Large intestine (tissue), 12 donors: ENCODE results near the gene MROH7. TPM values are rescaled to one million over a fixed set of nuclear protein-coding genes. Genes with fewer than 3 reads are reported as not detected.

Source experiments
- DNase-seq, 2 donors: peaks; one replicate each; pipeline versions ENCODE4 v3.0.0 to v3.0.0-alpha.2; 2013
- H3K27ac ChIP-seq: one replicate; pipeline ENCODE4 v1.5.1; 2013; ENCODE audit warnings: low read length
- H3K27me3 ChIP-seq: 2 replicates; pipeline ENCODE4 v1.6.1; 2013; ENCODE audit warnings: low read length; ENCODE audit not compliant: control insufficient read depth, insufficient read depth
- H3K36me3 ChIP-seq: 2 replicates; pipeline ENCODE4 v1.6.1; 2013; ENCODE audit warnings: low read length; ENCODE audit not compliant: control insufficient read depth, insufficient read depth
- H3K4me1 ChIP-seq: one replicate; pipeline ENCODE4 v1.6.1; 2013; ENCODE audit warnings: low read length; ENCODE audit not compliant: control insufficient read depth, insufficient read depth
- H3K4me3 ChIP-seq: one replicate; pipeline ENCODE4 v1.5.1; 2013; ENCODE audit warnings: low read length
- H3K9me3 ChIP-seq: one replicate; pipeline ENCODE4 v1.6.1; 2013; ENCODE audit warnings: mild to moderate bottlenecking, low read depth, low read length, moderate library complexity; ENCODE audit not compliant: control insufficient read depth
- WGBS: methylation state at CpG from one replicate; pipeline ENCODE4 v1.1.5; 2013; ENCODE audit warnings: low lambda C conversion rate; ENCODE audit not compliant: insufficient coverage; 5-methylcytosine and 5-hydroxymethylcytosine counted together
- long read RNA-seq, 11 donors: transcript quantifications; one replicate each; lab custom pipeline, GENCODE V29; 2026
- polyA plus RNA-seq: library from polyadenylated mRNA; unstranded; fragments of 120-200 nt; gene quantifications from one replicate; pipeline ENCODE4 v1.2.1, GENCODE V29; 2013

The MROH7 gene
- polyA plus RNA-seq = 25.1 TPM
- long read RNA-seq, donor 1 = 0 reads
- long read RNA-seq, donor 2, partial matches to known transcripts = 6 of 6 reads
- long read RNA-seq, donor 2, other reads (novel, unspliced or antisense) = 0 of 6 reads
- long read RNA-seq, donor 3 = 0 reads
- long read RNA-seq, donor 4 = 0 reads
- long read RNA-seq, donor 5, full-length matches to known transcripts = 1 of 1 reads
- long read RNA-seq, donor 5, partial matches to known transcripts = 0 of 1 reads
- long read RNA-seq, donor 5, other reads (novel, unspliced or antisense) = 0 of 1 reads
- long read RNA-seq, donor 6 = 0 reads
- long read RNA-seq, donor 7 = 0 reads
- long read RNA-seq, donor 8 = 0 reads
- long read RNA-seq, donor 9 = 0 reads
- long read RNA-seq, donor 10 = 0 reads
- long read RNA-seq, donor 11 = 0 reads

- no peak within 1 kb of the TSS for H3K4me3 ChIP-seq
- no CpG with 5 or more reads among the region's 8 CpGs for WGBS
- H3K9me3 ChIP-seq = peaks cover 16% of the 10 kb centered on the region
- H3K27me3 ChIP-seq = no peaks in the 10 kb centered on the region
- peak within 1 kb of the TSS; percentile 79 for H3K27ac ChIP-seq
- no peaks in the 10 kb centered on the region for H3K36me3 ChIP-seq
- peaks cover 32% of the 10 kb centered on the region for H3K4me1 ChIP-seq
- DNase-seq = peak; percentile 55 to 62
These were observed at the start of gene MROH7 for GRCh38 chr1:54640863-54641836. TSS of gene MROH7 (plus strand) at chr1:54641786. CDS start at chr1:54652927, 11,141 bp downstream.

- Histone ChIP-seq H3K4me1 (no peaks in the 10 kb centered on the region), H3K4me3 (no peak overlapping the region), H3K36me3 (peaks cover 73% of the 10 kb centered on the region), H3K9me3 (no peaks in the 10 kb centered on the region), H3K27me3 (no peaks in the 10 kb centered on the region), H3K27ac (no peak overlapping the region)
- DNase-seq = no peak
- no CpG with 5 or more reads among the region's 10 CpGs for WGBS
These were observed 47.9 kb upstream of the MROH7 start for GRCh38 chr1:54593571-54594160.

GRCh38 chr1:54594463-54594862 is 47.1 kb upstream of the MROH7 start:
- Histone ChIP-seq H3K4me1 (no peaks in the 10 kb centered on the region), H3K27ac (no peak overlapping the region), H3K9me3 (no peaks in the 10 kb centered on the region), H3K27me3 (no peaks in the 10 kb centered on the region), H3K36me3 (peaks cover 74% of the 10 kb centered on the region), H3K4me3 (no peak overlapping the region)
- DNase-seq = no peak
- WGBS = no CpG with 5 or more reads among the region's 16 CpGs

GRCh38 chr1:54595956-54596498 is 45.6 kb upstream of the MROH7 start:
- Histone ChIP-seq H3K36me3 (peaks cover 74% of the 10 kb centered on the region), H3K27ac (no peak overlapping the region)
- no CpG with 5 or more reads among the region's 3 CpGs for WGBS

GRCh38 chr1:54596756-54597155 is 44.8 kb upstream of the MROH7 start:
- no peak for DNase-seq
- Histone ChIP-seq H3K36me3 (peaks cover 74% of the 10 kb centered on the region), H3K27ac (no peak overlapping the region), H3K27me3 (no peaks in the 10 kb centered on the region), H3K4me1 (no peaks in the 10 kb centered on the region), H3K9me3 (no peaks in the 10 kb centered on the region), H3K4me3 (no peak overlapping the region)
- WGBS = no CpG with 5 or more reads among the region's 3 CpGs

More at GRCh38 chr1:54595956-54596498, 45.6 kb upstream of the MROH7 start:
- Histone ChIP-seq H3K4me1 (no peaks in the 10 kb centered on the region), H3K9me3 (no peaks in the 10 kb centered on the region), H3K27me3 (no peaks in the 10 kb centered on the region), H3K4me3 (no peak overlapping the region)
- DNase-seq = no peak

DNA sequence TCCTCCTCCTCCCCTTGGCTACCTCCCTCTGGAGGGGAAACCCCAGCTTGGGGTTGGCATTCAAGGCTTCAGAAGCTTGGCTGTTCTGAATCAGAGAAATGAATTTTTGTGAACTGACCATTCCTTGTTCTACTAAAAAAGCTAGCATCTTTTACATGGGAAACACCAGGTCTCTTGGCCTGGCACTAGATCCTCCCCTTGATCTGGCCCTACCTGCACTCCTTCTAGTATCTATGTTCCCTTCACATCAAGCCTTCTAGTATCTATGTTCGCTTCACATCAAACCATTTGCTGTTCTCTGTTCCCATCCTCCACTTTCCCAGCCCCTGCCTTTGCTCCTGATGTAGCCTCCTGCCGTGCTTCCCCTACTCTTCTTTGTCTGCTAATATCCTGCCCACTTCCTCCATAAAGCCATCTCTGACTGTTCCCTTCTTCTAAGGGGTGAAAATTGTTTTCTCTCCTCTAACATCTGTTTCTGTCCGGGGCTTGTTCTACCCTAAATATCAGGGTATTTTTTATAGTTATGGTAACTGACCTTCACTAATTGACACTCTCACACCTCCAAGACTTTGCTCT is 44.0 kb upstream of the MROH7 start:
- Histone ChIP-seq H3K4me1 (no peaks in the 10 kb centered on the region), H3K36me3 (peaks cover 72% of the 10 kb centered on the region), H3K9me3 (no peaks in the 10 kb centered on the region), H3K4me3 (no peak overlapping the region), H3K27me3 (no peaks in the 10 kb centered on the region), H3K27ac (no peak overlapping the region)
- DNase-seq = no peak
- WGBS = 92% methylated on average over 2 of the region's 3 CpGs

DNA sequence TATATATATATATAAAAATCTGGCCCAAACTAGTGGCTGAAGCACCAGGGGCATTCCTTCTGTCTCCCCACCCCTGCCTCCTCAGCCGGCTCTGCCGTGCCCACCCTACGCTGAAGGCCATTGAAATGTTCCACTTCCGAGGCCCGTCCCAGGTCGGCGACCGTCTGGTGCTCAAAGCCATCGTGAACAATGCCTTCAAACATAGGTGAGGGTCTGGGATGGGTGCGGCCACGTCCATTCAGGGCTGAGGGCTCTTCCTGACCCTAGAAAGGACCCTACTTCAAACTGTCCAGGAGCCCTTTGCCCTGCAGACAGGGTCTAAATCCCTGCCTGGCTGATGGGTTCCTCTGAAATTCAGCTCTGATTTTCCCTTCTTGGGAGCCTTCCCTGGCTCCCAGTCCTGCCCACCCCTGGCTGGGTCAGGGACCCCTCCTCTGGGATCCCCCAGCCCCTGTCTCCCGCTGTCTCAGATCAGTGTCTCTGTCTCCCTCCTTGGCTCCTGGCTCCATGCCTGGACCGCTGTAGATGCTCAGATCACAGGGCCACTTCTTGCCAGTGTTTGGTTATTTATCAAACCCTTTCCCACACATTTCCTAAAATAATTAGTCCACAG is 42.3 kb upstream of the MROH7 start:
- Histone ChIP-seq H3K9me3 (no peaks in the 10 kb centered on the region), H3K27me3 (no peaks in the 10 kb centered on the region), H3K4me1 (peaks cover 3% of the 10 kb centered on the region), H3K4me3 (no peak overlapping the region), H3K36me3 (peaks cover 72% of the 10 kb centered on the region), H3K27ac (no peak overlapping the region)
- DNase-seq = no peak
- WGBS = no CpG with 5 or more reads among the region's 13 CpGs

DNA sequence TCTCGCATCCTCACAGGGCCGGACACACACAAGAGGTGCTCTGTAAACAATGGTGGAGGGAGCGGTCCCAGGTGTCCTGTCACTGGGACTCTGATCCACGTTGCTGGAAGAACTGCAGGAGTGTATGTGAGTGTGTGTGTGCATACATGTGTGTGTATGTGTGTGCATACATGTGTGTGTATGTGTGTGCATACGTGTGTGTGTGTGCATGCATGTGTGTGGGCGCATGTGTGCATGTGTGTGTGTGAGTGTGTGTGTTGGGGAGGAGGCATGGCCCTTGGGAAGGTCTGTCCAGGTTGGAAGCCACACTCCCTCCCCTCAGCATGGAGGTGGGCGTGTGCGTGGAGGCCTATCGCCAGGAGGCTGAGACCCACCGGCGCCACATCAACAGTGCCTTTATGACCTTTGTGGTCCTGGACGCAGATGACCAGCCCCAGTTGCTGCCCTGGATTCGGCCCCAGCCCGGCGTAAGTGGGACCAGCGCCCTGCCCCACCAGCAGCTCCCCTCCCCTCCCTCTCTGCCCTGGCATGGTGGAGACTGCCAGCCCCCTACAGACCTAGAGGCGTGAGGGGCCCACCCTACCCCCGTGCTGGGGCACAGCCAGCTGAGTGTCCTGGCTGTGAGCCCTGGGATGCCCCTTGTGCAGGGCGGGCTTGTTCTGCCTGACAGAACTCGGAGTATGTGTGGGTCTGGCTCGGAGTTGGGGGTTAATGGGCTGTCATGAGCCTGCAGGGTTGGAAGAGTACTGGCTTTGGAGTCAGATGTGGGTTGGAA is 40.5 kb upstream of the MROH7 start:
- H3K4me1 ChIP-seq = peaks cover 5% of the 10 kb centered on the region
- H3K27me3 ChIP-seq = no peaks in the 10 kb centered on the region
- H3K9me3 ChIP-seq = no peaks in the 10 kb centered on the region
- no peak for DNase-seq
- H3K27ac ChIP-seq = no peak overlapping the region
- no CpG with 5 or more reads among the region's 21 CpGs for WGBS
- peaks cover 71% of the 10 kb centered on the region for H3K36me3 ChIP-seq
- H3K4me3 ChIP-seq = no peak overlapping the region

- Histone ChIP-seq H3K4me3 (no peak overlapping the region), H3K9me3 (no peaks in the 10 kb centered on the region), H3K4me1 (peaks cover 10% of the 10 kb centered on the region), H3K36me3 (peaks cover 72% of the 10 kb centered on the region), H3K27me3 (no peaks in the 10 kb centered on the region), H3K27ac (no peak overlapping the region)
- WGBS = no CpG with 5 or more reads among the region's 10 CpGs
- no peak for DNase-seq
These were observed 39.9 kb upstream of the MROH7 start for GRCh38 chr1:54601730-54602129.
